GM21360 (cell line): ENCODE data around the gene SIRT3.

Experiments used
- ATAC-seq: cut with Tn5 transposase; IDR thresholded peaks from one replicate; pipeline ENCODE4 v1.9.1; 2021; ENCODE audit warnings: mild to moderate bottlenecking, moderate library complexity; ENCODE audit not compliant: unreplicated experiment

Gene SIRT3

DNA sequence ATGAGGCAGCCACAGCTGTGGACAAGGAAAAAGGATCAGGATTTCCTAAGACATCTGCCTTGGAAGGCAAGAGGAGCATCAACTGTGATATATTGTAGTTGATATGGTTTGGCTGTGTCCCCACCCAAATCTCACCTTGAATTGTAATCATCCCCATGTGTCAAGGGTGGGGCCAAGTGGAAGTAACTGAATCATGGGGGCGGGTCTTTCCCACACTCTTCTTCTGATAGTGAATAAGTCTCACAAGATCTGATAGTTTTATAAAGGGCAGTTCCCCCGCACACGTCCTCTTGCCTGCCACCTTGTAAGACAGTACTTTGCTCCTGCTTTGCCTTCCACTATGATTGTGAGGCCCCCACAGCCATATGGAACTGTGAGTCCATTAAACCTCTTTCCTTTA lies 18.4 kb downstream of the SIRT3 start:
- no peak for ATAC-seq

DNA sequence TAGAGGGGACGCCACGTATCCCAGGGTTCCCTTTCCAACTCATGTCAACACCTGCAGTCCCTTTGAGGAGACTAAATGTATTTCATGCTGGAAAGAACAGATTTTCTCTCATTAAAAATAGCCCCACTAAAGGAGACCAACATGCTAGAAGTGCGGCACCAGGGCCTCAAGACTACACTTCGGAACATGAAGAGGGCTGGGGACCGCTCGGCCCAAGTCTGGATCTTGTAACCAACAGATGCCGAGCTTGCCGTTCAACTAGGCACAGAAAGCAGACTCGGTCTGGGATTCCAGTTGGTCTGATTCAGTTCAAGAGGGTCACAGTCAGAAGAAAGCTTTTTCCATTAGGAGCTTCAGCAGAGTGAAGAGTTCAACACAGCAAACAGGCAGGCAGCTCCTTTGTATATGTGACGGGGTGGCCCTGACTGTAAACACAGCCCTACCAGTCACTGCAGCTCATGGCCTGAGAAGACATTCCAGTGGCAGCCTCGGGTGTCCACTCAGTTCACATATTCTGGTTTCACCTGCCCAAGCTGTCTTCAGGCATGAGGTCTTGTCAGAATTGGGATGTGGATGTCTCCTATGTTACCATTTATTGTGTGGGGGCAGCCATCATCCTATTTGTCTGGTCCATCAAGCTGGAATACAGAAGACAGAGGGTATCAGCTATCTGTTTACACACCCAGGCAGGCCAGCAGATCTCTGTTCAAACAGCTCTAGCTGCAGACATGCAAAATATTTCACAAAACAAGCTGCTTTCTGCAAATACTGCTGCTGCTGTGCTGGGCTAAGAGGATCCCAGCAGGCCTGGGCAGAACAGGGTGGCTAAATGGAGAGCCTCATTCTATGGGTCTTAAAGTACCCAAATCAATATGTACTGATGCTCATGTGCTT lies 19.8 kb downstream of the SIRT3 start:
- ATAC-seq = no peak

DNA sequence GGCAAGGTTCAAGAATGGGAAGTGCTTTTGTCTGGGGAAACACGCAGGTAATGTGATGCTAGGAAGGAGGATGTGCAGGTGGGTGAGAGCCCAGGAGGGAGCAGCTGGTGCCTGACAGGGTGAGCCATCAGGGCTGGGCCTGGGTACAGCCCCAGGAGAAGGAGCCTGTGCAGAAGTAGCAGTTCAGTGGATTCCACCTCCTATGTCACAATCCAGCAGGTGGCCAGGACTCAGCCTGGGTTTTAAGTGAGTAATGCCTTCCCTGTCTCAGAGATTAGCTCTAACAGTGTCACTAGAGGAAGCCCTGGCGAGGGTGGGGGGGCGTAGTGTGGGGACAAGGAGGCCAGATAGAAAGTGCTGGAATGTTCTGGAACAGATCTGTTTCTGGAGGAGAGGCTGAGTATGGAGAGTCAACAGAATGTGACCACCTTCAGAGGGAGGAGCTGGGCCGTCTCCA lies 20.5 kb downstream of the SIRT3 start:
- ATAC-seq = no peak

DNA sequence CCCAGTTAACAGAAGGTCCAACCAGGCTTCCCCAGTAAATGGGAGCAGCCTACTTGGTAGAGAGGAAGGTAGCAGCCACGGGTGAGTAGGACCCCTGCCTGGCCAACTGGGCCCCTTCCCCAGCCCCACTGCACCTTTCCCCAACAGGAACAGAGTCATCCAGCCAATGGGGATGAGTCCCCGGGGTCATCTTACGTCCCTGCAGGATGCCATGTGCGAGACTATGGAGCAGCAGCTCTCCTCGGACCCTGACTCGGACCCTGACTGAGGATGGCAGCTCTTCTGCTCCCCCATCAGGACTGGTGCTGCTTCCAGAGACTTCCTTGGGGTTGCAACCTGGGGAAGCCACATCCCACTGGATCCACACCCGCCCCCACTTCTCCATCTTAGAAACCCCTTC lies 22.1 kb downstream of the SIRT3 start:
- no peak for ATAC-seq

DNA sequence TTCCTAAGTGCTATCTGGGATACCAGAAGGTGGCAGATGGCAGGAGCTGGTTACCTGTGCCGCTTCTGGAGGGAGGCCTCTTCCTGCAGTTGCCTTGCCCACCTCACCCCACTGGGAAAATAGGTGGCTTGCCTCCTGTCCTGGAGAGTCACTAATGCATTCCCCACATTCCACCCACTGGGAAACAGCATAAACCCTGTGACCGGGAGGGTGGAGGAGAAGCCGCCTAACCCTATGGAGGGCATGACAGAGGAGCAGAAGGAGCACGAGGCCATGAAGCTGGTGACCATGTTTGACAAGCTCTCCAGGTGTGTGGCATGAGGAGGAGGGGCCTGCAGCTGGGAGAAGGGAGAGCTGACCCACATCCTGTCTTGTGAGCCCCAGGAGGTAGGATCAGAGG lies 23.0 kb downstream of the SIRT3 start:
- ATAC-seq = no peak

DNA sequence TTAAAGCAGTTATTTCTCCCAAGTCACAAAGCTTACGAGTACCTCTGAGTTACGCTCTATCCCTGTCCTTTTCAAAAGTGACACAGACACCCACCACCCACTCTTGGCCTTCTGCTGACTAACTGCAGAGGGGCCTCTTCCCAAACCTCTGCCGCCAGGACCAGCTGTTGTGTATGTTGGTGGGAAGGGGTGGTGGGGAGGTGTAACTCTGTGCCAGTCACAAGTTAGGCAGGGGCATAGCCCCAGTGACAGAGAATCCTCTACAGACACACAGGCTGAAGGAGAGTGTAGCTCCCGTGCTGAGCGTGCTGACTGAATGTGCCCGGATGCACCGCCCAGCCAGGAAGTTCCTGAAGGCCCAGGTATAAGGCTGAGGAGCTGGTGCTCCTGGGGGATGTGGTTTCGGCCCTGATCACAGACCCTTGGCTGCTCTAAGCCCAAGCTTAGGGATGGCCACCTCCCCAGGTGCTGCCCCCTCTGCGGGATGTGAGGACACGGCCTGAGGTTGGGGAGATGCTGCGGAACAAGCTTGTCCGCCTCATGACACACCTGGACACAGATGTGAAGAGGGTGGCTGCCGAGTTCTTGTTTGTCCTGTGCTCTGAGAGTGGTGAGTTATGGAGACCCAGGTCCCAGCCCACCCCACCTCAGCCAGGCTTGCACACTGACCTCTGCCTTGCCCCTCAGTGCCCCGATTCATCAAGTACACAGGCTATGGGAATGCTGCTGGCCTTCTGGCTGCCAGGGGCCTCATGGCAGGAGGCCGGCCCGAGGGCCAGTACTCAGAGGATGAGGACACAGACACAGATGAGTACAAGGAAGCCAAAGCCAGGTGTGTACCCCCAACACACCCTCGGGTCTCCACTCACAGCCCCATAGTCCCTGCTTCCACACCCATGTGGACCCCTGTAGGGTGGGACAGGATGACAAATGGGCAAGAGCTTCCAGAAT lies 23.7 kb downstream of the SIRT3 start:
- no peak for ATAC-seq

DNA sequence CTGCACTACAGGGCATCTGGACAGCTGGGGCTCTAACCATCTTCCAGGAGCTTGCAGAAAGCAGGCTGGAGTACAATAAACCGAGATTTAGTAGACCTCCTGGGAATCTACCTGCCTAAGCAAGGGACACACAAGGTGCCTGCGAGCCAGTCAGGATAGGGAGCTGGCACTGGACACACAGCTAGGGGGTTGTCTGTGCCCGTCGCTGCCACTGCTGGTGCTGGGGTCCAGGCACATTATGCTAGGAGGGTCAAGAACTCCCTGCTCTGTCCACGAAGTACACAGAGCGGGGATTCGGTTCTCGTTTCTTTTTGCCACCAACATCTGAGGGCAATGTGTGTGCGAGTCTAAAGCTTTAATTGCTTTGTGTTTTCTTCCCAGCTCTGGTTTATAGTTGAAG lies 24.4 kb downstream of the SIRT3 start:
- no peak for ATAC-seq

DNA sequence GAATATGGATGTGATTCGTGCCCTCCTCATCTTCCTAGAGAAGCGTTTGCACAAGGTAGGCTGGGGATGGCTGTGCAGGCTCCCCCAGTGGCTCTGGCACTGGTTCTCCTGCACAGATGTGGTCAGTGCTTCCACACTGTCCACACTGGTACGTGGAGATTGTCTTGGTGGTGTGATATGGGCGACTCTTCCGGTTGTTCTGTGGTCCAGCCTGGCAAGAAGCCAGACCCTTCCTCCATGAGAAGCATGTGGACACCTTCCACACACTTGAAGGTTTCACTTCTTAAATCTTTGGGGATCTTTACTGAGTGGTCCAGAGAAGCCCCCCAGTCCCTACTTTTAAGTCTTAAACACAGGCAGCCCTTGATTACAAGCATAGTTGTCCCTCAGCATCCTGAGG lies 24.8 kb downstream of the SIRT3 start:
- no peak for ATAC-seq

DNA sequence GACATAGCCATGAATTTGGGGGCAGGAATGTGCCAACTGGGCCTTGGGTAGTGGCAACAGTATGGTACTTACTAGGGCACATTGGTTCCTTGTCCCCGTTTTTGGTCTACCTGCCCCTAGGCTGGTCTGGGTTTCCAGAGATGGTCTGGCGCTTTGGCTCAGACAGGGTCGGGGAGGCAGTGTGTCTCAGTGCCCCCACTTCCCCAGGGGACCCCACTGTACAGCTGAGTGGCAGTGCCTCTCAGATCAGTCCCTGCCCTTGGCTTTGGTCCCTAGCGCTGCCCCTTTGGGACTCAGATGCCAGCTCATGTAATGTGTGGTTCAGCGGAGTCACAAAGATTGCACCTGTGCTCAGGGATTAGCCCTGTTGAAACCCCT lies 25.4 kb downstream of the SIRT3 start:
- no peak for ATAC-seq

DNA sequence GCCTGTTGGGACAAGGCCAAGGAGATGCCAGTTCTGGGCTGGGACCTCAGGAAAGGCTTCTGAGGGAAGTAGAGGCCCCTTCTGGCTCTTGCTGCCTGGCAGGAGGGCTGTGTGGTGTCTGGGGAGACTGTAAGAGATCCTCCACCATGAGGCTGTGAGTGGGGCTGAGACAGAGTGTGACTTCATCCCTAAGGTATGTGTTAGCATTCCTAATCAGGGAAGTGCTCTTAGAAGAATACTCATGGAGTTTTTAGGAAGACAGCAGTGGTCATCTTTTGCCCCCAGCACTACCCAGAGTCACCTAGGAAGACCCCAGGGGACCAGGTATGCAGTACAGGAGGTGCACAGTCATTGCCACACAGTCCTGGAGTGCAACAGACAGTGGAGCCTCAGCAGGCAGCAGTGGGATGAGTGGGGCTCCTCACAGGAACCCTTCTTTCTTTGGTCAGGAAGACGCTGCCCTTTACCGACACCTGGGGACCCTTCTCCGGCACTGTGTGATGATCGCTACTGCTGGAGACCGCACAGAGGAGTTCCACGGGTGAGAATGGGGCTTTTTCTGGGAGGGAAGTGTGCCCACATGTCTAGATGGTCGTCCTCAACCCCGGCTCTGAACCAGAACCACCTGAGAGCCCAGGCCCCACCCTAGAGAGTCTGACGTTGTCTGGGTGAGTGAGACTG lies 25.9 kb downstream of the SIRT3 start:
- ATAC-seq = no peak

DNA sequence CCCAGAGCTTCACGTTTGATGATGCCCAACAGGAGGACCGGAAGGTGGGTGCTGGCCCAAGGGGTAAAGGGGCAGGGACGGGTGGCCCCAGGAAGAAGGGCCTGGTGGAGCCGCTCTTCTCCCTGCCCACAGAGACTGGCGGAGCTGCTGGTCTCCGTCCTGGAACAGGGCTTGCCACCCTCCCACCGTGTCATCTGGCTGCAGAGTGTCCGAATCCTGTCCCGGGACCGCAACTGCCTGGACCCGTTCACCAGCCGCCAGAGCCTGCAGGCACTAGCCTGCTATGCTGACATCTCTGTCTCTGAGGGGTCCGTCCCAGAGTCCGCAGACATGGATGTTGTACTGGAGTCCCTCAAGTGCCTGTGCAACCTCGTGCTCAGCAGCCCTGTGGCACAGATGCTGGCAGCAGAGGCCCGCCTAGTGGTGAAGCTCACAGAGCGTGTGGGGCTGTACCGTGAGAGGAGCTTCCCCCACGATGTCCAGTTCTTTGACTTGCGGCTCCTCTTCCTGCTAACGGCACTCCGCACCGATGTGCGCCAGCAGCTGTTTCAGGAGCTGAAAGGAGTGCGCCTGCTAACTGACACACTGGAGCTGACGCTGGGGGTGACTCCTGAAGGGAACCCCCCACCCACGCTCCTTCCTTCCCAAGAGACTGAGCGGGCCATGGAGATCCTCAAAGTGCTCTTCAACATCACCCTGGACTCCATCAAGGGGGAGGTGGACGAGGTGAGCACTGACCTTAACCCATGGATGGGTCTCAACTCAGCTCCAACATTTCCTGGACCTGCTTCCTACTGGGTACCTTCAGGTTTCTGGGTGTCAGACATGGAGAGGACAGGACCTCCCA lies 26.6 kb downstream of the SIRT3 start:
- no peak for ATAC-seq

DNA sequence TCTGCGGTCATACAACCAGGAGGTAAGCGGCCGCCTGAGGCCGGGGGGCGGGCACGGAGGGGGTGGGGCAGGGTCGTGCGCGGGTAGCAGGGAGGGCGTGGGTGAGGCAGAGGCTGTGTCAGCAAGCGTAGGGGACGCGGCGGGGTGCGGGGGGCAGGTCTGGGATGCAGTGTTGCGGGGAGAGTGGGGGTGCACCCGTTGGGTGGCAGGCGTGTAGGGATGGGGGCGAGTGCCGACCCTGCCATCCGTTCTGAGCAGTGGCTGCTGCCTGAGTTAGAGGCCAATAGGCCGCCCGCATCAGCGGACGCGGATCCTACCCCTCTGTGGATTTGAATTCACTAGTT lies 27.3 kb downstream of the SIRT3 start:
- peak; percentile 2 for ATAC-seq

DNA sequence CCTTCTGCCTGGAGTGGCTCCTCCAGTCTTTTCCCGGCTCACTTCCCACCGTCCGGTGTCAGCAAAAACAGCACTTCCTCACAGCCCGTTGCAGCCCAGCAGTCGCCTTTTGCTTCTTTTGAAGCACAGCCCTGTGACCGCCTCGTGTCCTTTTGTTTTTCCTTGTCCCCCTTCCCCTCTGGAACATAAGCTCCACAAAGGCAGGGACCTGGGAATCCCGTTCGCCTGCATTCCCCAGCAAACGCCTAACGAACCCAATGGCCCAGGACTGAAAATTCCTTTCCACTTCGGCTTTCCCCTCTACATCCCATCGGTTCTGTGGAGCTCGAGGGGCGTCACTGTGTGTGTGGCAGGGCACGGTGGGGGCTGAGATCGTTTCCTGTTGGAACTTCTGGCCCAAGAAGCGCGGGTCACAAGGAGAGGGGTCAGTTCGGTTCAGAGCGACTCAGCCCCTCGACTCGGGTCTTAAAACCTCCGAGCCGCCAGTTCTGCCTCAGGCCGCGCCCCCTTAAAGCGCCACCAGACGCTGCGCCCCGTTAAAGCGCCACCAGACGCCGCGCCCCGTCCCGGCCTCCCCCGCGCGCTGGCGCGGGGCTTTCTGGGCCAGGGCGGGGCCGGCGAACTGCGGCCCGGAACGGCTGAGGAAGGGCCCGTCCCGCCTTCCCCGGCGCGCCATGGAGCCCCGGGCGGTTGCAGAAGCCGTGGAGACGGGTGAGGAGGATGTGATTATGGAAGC lies 27.8 kb downstream of the SIRT3 start:
- ATAC-seq = peak; percentile 43

DNA sequence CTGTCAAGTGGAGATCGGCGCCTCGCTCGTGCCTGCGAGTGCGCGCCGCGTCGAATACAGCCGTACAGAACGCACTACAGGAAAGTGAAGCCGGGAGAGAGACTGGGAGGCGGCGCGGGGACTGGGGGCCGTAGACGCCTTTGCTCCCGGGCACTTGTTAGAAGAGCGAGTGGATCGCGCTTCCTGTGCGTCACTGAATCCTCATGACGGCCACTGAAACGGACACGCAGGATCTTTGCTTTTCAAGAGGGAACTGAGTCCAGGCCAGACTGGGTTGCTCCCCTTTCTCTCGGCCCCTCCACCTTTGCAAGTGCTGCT lies 28.3 kb downstream of the SIRT3 start:
- no peak for ATAC-seq

DNA sequence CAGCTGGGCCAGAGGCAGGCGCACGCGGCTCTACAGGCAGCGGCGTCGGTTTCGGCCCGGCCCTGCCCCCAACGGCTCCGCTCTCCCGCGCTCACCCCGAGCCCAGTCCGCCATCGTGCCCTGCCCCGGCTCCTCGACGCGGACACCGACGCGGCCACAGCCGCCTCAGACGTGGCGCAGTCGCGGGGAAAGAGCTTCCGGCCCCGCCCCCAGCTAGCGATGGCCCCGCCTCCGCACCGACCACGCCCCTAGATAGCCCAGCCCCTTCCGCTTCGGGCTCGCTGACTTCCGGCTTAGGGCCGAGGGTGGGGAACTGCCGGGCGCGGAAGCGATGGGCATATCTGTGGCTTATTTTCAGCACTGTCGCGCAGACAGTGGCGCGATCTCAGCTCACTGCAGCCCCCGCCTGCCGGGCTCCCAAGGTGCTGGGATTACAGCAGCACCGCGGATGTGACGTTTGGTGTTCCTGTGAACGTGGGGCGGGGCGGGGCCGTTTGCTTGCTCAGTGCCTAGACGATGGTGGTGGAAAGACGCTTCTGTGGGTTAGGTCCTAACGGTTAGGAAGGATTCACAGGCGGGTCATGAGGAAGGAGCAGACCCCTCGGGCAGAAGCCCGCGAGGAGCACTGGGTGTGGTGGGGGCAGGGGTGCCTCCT lies 28.8 kb downstream of the SIRT3 start, which contains the start of the genes BET1L and RIC8A:
Gene BET1L, minus strand, starts transcription at position 192 of the 655 bp plus-strand sequence. Its CDS starts 78 bp downstream, at position 114.
Gene RIC8A, plus strand, starts transcription at position 501 of the 655 bp plus-strand sequence. CDS start 1,147 bp downstream, outside the sequence.
- ATAC-seq = peak; percentile 65

DNA sequence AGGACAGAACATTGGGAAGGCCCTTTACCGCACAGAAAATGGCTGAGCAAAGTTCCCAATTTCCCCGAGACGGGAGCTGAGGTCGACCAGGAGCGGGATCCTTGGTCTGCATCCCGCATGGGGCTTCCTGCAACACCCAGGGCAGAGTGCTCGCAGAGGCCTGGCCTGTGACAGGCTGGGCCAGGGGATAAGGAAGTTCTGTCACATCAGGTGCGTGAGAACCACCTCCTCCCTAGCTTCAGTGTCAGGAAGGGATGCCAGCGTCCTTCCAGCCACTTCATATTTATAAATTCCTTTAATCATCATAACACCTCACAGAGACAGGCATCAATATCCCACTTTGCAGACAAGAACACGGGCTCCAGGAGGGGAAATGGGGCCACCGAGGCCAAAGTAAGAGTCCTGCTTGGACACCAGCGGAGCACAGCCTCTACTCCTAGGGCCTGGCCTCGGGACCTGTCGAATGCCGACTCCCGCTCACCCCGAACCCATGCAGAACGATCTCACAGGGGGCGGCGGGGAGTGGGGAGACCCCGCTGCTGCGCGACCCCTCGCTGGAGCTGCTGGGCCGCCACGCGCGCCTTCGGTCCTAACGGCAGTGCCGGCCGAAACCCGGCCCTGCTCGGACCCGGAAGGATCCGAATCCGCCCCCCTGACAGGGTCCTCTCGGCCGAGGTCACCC lies 29.5 kb downstream of the SIRT3 start:
- ATAC-seq = no peak

DNA sequence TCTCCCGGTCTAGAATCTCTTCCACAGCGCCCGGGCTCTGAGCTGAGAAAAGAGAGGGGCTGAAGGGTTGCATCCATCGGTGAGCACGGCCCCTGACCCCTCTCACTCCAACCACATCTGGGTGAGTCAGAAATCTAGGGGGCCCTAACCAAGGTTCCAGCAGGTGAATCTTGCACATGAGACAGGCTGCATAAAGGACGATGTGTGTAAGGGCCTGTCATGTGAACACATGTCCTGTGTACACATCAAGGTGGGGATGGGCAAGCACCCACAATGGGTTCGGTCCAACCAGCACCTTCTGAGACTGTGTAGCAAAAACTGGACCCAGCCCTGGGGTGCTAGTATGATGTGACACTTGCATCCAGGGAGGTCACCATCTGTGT lies 30.1 kb downstream of the SIRT3 start:
- no peak for ATAC-seq

DNA sequence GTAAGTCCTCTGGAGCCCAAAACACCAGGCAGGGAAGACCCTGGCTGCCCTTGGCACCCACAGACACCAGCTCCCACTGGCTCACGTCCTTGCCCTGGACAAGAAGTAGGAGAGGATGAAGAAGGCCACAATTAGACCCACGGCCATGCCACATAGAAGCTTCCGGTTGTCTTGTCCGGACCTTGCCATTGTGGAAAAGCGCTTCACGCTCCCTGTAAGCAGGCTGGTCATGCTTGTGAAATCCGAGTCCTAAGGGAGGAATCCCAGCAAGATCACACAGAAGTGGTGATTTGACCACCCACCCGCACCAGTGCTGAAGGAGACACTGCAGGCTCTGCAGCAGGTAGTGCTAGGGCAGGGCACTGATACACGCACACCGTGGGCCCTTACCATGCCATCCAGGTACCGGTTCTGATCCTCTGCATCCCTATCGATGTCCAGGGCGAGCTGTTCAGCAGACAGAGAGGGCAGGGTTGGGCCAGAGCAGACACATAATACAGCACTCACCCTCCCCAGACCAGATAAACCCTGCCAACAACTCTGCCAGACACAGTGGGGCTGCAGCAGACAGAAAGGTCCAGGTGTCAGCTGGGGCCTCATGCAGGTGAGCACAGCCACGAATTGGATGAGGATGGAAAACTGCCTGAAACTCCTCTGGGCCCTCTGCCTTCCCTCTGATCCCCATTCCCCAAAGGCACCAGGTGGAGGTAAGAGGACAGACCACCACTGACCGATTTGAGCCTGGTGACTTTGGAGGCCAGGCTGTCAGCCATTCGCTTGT lies 30.7 kb downstream of the SIRT3 start:
- no peak for ATAC-seq
